Thymus (tissue), 11 donors: Measurements from ENCODE around the gene FAM167B. TPM values are rescaled to one million over a fixed set of nuclear protein-coding genes. Genes with fewer than 3 reads are reported as not detected.

Source experiments
- DNase-seq, 9 donors: peaks; one replicate each; pipeline ENCODE4 v3.0.0-alpha.2; 2013; ENCODE audit warnings: low spot score in 9 of 9, low read depth in 6 of 9, missing footprints in 1 of 9
- H3K27ac ChIP-seq, 2 donors: one replicate each; pipeline ENCODE4 v1.5.1; 2013; ENCODE audit warnings: control low read depth in 1 of 2, low read depth in 1 of 2, low read length in 1 of 2, mild to moderate bottlenecking in 1 of 2, moderate library complexity in 1 of 2
- H3K27me3 ChIP-seq, 2 donors: one replicate each; pipeline ENCODE4 v1.5.1; 2013; ENCODE audit warnings: low read length in 1 of 2; ENCODE audit not compliant: control insufficient read depth in 2 of 2, insufficient read depth in 1 of 2
- H3K36me3 ChIP-seq, 2 donors: one replicate each; pipeline ENCODE4 v1.5.1; 2013; ENCODE audit warnings: low read length in 1 of 2, mild to moderate bottlenecking in 1 of 2, moderate library complexity in 1 of 2; ENCODE audit not compliant: control insufficient read depth in 2 of 2, insufficient read depth in 2 of 2
- H3K4me1 ChIP-seq, 2 donors: one replicate each; pipeline ENCODE4 v1.5.1; 2013; ENCODE audit warnings: low read length in 2 of 2; ENCODE audit not compliant: control insufficient read depth in 2 of 2, insufficient read depth in 2 of 2
- H3K4me3 ChIP-seq, 2 donors: one replicate each; pipeline ENCODE4 v1.5.1; 2013; ENCODE audit warnings: low read length in 2 of 2, control low read depth in 1 of 2, mild to moderate bottlenecking in 1 of 2
- H3K9me3 ChIP-seq, 2 donors: one replicate each; pipeline ENCODE4 v1.5.1; 2013; ENCODE audit warnings: low read length in 1 of 2, mild to moderate bottlenecking in 1 of 2; ENCODE audit not compliant: control insufficient read depth in 2 of 2, insufficient read depth in 1 of 2
- WGBS: extraction: QIAGEN DNeasy Blood & Tissue Kit; methylation state at CpG from one replicate; pipeline ENCODE4 v1.1.7; 2013; 5-methylcytosine and 5-hydroxymethylcytosine counted together
- polyA plus RNA-seq: library from polyadenylated mRNA; stranded (reverse); fragments of 200-250 nt; gene quantifications from one replicate; pipeline ENCODE4 v1.2.3, GENCODE V29; 2013
- total RNA-seq: library from RNA; stranded (reverse); fragments of 120-200 nt; gene quantifications from one replicate; pipeline ENCODE4 v1.2.4, GENCODE V29; 2013
- donor health status: healthy.

FAM167B gene
- total and polyA plus RNA-seq, 2 donors = 1.2 to 6.8 TPM

DNA sequence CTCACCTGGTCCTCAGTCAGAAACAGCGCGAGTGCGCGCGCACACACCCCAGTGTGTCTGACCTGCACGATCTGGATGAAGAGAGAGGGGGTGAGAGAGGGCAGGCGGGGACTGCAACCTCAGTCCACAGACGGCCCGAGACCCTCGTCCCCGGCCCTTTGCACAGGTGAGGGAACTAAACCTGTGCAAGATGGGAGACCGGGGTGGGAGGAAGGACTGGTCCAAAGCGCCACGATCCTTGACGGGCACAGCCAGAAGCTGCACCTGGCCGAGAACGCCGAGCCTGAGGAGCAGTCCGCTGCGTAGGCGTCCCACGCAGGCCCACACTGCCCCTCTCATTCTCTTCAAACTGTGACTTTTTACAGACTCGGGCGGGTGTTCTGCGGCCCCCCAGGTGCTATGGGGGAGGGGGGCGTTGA lies 42.1 kb upstream of the FAM167B start:
- Histone ChIP-seq H3K4me1 (peaks cover 14 to 39% of the 10 kb centered on the region in 2 donors), H3K4me3 (peak overlapping the region; percentile 61 to 64), H3K27me3 (no peaks in the 10 kb centered on the region), H3K27ac (no peak overlapping the region), H3K36me3 (peaks cover 7 to 16% of the 10 kb centered on the region in 2 donors), H3K9me3 (no peaks in the 10 kb centered on the region)
- no peak for DNase-seq
- 79% methylated on average over 26 of the region's 26 CpGs for WGBS

DNA sequence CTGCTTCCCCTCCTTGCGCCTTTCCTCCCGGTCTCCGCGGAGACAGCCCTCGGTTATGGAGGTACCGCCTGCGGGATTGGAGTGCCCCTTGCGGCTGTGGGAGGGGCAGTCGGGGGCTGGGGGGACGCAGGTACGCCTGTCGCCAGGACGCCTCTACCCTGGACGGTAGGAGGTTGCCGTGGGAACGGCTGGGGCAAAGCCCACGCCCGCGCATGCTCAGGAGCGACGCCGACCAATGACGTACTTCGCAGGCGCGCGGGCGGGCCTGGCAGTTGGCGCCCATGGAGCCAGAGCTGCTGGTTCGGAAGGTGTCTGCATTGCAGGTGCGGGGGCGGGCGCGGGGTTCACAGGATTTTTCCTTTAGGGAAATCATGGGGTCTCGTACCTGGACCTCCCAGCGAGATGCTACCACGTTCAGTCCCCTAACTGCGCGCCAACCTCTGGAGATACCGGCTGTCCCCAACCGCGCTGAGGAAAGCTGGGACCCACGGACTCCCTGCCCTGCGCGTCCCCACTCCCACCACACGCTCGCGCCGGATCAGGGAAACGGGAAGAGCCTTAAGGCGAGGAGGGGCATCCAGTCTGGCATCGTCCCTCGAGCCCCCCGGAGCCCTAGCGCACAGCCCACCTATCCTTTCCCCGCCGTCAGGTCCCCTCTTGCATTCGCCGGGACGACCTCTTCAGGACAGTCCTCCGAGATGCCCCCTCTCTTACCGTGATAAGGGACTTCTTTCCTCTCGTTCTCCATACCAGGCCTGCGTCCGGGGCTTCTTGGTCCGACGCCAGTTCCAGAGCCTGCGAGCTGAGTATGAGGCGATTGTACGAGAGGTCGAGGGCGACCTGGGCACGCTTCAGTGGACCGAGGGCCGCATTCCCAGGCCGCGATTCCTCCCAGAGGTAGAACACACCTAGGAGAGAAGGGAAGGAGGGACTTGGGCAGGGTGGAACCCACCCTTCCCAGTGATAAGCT lies 41.3 kb upstream of the FAM167B start, which contains the start of gene IQCC:
TSS of gene IQCC (plus strand) at position 271 of the 970 bp plus-strand sequence. CDS start at position 282, 11 bp downstream.
- DNase-seq = peak in 8 of 9 donors; percentile 68 to 89 (median 76)
- peaks cover 7 to 16% of the 10 kb centered on the region in 2 donors for H3K36me3 ChIP-seq
- H3K27ac ChIP-seq = peak within 1 kb of the TSS; percentile 25 to 63
- WGBS = 4% methylated on average over 77 of the region's 77 CpGs
- H3K27me3 ChIP-seq = no peaks in the 10 kb centered on the region
- peaks cover 11 to 35% of the 10 kb centered on the region in 2 donors for H3K4me1 ChIP-seq
- no peaks in the 10 kb centered on the region for H3K9me3 ChIP-seq
- peak within 1 kb of the TSS; percentile 61 to 64 for H3K4me3 ChIP-seq

DNA sequence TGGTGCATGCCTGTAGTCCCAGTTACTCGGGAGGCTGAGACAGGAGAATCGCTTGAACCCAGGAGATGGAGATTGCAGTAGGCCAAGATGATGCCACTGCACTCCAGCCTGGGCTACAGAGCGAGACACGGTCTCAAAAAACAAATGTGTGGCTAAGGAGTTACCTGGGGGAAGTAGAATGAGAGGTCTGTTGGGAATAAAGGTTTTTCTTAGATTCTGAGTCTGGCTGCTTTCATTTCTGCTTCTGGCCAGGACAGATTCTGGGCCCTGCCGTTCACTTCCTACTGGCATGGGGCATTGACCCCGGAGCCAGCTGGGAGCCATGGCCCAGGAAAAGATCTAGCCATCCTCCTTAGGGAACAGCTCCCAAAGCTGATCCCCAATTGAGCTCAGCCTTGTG lies 38.6 kb upstream of the FAM167B start:
- WGBS = 97% methylated on average over 6 of the region's 6 CpGs
- peaks cover 7 to 16% of the 10 kb centered on the region in 2 donors for H3K36me3 ChIP-seq
- H3K9me3 ChIP-seq = no peaks in the 10 kb centered on the region
- H3K4me3 ChIP-seq = no peak overlapping the region
- H3K4me1 ChIP-seq = peaks cover 6 to 15% of the 10 kb centered on the region in 2 donors
- no peak for DNase-seq
- H3K27ac ChIP-seq = no peak overlapping the region
- no peaks in the 10 kb centered on the region for H3K27me3 ChIP-seq

GRCh38 chr1:32208891-32209328 lies 38.1 kb upstream of the FAM167B start, which contains the start of gene DCDC2B:
Gene DCDC2B (plus strand): TSS chr1:32209089. CDS start chr1:32209094, 5 bp downstream.
- 94% methylated on average over 5 of the region's 5 CpGs for WGBS
- no peak for DNase-seq
- Histone ChIP-seq H3K4me3 (no peak within 1 kb of the TSS), H3K27ac (no peak within 1 kb of the TSS), H3K4me1 (peaks cover 6 to 15% of the 10 kb centered on the region in 2 donors), H3K27me3 (no peaks in the 10 kb centered on the region), H3K9me3 (no peaks in the 10 kb centered on the region), H3K36me3 (peaks cover 7 to 16% of the 10 kb centered on the region in 2 donors)

GRCh38 chr1:32215629-32216480 lies 31.2 kb upstream of the FAM167B start:
- WGBS = 90% methylated on average over 10 of the region's 10 CpGs
- no peaks in the 10 kb centered on the region for H3K27me3 ChIP-seq
- H3K4me3 ChIP-seq = no peak overlapping the region
- no peak overlapping the region for H3K27ac ChIP-seq
- H3K9me3 ChIP-seq = no peaks in the 10 kb centered on the region
- peaks cover 23 to 30% of the 10 kb centered on the region in 2 donors for H3K36me3 ChIP-seq
- DNase-seq = peak in 5 of 9 donors; percentile 51 to 77 (median 59)
- H3K4me1 ChIP-seq = peaks cover 0 to 7% of the 10 kb centered on the region in 2 donors

DNA sequence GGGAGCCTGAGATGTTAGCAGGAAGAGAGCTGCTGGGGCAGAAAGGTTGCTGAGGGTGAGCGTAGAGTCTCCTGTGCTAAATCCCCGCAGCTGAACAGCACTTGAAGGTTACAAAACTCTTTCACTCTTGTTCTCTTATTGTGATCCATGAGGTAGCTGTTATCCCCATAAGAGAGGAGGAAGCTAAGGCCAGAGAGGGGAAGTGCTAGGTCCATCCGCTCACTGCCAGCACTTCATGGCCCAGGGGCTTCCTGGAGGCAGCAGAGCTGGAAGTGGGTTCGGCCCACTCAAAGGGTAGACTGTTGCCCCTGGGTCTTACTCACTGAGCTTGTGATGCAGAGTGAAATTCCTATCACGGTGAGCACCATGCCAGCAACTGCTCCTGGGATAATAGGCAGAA lies 30.5 kb upstream of the FAM167B start:
- Histone ChIP-seq H3K4me1 (peaks cover 3 to 14% of the 10 kb centered on the region in 2 donors), H3K36me3 (peaks cover 23 to 30% of the 10 kb centered on the region in 2 donors), H3K4me3 (no peak overlapping the region), H3K27ac (no peak overlapping the region), H3K27me3 (no peaks in the 10 kb centered on the region), H3K9me3 (no peaks in the 10 kb centered on the region)
- 96% methylated on average over 5 of the region's 5 CpGs for WGBS
- no peak for DNase-seq

DNA sequence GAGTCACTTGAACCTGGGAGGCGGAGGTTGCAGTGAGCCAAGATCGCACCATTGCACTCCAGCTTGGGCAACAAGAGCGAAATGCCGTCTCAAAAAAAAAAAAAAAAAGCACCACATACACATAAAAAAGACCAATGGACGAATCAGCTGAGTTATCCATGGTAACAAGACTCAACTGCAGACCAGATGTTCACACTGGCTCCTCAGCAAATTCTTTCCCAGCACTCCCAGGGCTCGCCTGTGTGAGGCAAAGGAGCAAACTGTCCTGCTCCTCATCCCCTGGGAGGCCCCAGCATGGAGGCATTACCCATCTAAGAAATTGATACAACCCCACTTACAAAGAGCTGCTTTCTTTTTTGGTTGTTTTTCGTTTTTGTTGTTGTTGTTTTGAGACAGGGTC lies 28.0 kb upstream of the FAM167B start:
- WGBS = 98% methylated on average over 7 of the region's 7 CpGs
- DNase-seq = no peak
- Histone ChIP-seq H3K4me3 (no peak overlapping the region), H3K27me3 (no peaks in the 10 kb centered on the region), H3K4me1 (peaks cover 9 to 31% of the 10 kb centered on the region in 2 donors), H3K9me3 (no peaks in the 10 kb centered on the region), H3K27ac (no peak overlapping the region), H3K36me3 (peaks cover 26 to 35% of the 10 kb centered on the region in 2 donors)

DNA sequence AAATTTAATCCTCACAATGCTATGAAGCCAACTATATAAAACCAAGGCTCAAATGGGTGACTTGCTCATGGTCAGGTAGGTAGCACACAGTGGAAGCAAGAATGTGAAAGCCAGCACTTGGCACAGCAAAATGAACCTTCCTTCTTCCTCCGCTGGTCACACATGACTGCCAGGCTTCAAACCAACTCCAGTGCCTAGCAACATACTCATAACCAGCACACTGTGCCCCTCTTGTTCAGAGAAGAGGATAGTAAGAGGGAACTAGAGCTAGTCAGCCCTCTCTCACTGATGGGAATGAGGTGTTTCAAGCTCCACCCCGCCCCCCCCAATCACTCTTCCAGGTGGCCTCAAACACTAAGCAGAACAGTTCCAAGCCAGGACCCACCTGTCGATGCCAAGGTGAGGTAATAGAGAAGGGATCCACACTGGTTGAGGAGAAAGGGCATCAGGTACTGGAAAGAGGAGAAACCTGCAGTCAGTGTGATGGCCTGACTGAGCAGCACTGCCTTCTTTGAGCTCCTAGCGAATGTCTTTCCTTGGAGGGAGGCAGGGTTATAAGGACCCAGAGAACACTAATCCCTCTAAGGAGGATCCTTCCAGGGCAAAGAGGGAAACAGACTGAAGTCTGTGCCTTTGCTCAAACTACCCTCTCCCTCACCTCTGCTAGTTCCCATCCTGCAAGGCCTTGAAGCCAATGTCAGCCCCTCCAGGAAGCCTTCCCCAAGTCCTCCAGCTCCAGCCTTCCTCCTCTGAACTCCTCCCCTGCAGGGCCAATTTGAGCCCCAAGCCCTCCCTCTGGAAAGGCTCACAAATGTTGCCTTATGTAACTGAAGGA lies 26.1 kb upstream of the FAM167B start:
- Histone ChIP-seq H3K27ac (no peak overlapping the region), H3K4me1 (peaks cover 9 to 28% of the 10 kb centered on the region in 2 donors), H3K4me3 (peak overlapping the region; percentile 78 to 93), H3K27me3 (no peaks in the 10 kb centered on the region), H3K36me3 (peaks cover 25 to 35% of the 10 kb centered on the region in 2 donors), H3K9me3 (no peaks in the 10 kb centered on the region)
- 97% methylated on average over 4 of the region's 4 CpGs for WGBS
- DNase-seq = no peak
